Stimulated activated CD8-positive, alpha-beta memory T cell treated with anti-CD3 and anti-CD28 coated beads, Interleukin-12 subunit alpha, Interleukin-12 subunit beta, amount 100 ng/mL, for 24 hours (primary cell): ENCODE results near the gene TRPM3.

Source experiments
- DNase-seq: peaks from one replicate; pipeline ENCODE4 v3.0.0-alpha.2; 2020; ENCODE audit errors: extremely low read depth

The TRPM3 gene

DNA sequence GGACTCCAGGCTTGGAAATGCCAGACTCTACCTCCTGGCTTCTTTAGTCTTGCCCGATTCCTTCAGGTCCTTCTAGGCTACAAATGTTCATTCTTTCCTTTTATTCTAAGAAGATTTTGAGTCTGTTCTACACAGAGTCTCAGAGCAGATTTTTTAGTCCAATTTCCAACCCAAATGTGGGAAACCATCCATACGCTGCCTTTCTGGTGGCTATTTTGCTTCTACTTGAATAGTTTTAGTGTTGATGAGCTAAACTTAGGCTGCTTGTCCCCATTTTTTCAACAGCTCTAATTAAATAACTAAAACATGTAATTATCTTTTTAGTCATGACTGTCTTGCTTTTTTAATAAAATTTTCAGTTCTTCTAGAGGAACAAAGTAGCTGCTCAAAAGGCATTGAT, 594.5 kb downstream of the TRPM3 start:
- DNase-seq: no peak

DNA sequence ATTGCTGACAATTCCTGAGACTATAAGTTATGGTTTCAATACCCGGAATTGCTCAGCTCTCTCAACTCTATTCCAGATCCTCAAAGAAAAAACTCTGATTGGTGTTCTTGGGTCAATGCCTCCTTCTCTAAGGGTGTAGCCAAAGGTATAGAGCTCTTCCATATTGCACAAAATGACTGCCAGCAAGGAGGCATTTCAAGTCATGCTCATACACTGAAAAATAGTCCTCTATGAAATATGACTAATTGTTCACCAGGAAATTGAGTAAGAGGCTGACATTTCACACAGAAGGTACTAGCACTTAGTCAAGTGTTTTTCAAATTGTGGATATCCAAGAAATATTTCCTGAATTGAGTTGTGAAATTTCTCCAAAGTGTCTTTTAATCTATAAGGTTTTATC, 595.9 kb downstream of the TRPM3 start:
- no peak for DNase-seq

DNA sequence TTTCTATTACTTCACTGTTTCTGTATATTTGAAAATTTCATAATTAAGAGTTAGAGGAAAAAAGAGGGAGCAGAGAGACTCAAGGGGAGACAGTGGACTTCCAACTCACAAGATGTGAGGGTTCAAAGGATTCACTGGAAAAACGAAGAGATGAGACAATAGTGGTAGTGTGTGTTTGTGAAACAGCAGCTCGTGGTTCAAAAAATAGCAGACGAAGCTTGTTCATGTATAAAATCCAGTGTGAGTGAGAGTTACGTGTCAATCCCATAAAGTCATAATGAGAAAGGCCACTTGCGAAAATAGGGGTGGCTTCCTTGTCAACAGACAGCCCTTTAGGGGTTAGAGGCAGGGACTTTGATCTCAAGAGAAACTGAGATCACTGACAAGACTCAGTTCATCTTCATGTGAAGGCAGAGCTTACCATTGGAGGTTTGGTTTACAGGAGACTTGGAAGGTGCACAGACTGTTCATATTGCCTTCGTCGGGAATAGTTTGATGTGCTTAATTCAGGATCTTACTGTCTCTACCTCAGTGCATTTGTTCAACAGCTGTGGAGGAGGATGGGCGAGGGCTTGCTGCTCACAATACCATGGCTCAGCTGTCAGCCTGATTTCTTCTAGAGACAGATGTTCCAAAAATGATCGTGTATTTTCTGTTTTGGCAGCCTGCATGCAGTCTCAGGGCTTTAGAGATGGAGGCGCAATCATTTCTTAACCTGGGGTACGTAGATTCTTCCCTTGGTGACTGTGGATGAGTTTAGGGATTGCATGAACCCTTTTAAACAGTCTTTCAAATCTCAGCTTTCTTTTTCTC, 601.3 kb downstream of the TRPM3 start:
- no peak for DNase-seq

DNA sequence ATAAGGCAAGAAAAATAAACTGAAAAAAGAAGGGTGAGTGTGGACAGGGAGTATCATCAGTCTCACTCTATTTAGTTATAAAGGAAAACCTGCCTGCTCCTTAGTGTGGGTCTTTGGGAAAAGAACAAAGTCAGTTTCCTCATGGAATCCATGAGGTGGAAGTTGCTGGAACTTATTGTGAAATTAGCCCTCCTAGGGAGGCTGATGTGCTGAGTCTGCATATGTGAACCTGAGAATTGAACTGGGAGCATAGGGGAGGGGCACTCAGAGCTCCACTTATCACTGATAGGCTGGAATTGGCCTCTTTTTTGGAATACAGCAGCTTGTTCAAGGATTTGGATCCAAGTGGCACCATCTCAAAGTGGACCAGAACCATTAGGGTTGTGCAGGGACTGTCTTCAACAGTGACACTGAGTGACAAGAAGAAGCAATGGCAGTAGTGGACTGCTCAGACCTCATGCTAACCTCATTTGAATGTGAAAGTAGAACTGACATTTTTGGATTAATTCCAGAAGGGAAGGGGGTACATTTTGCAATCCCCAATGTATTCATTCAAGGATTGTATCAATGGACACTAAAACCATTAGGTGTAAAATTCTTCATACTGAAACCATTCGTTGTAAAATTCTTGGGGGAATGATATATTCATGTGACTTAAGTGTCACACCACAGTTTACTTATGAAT, 603.4 kb downstream of the TRPM3 start:
- no peak for DNase-seq

DNA sequence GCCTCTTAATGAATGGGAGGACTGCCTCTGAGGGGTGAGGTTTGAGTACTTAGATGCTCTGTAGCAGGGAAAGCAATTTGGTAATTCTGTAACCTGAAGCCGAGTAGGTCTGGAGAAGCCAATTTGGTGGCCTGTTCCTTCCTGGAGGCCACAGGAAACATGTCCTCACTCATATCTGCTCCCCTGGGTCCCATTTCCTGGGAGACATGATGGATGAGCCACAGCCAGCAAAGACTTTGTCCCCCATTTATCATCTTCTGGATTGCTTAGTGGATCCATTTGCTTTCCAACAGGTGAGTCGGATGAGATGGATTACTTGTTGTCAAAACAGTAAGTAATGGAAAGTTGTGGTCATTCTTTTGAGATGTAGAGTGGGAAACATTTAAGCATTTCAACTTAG, 607.1 kb downstream of the TRPM3 start:
- no peak for DNase-seq

DNA sequence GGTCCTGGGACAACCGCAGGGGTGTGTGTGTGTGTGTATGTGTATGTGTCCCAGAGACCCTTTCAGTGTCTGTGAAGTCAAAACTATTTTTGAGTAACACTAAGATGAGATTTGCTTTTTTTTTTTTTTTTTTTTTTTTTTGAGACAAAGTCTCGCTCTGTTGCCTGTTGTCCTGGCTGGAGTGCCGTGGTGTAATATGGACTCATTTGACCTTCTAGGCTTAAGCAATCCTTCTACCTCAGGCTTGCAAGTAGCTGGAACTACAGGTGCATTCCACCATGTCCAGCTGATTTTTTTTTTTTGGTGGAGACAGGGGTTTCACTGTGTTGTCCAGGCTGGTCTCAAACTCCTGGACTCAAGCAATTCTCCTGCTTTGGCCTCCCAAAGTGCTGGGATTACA, 609.6 kb downstream of the TRPM3 start:
- DNase-seq: no peak

DNA sequence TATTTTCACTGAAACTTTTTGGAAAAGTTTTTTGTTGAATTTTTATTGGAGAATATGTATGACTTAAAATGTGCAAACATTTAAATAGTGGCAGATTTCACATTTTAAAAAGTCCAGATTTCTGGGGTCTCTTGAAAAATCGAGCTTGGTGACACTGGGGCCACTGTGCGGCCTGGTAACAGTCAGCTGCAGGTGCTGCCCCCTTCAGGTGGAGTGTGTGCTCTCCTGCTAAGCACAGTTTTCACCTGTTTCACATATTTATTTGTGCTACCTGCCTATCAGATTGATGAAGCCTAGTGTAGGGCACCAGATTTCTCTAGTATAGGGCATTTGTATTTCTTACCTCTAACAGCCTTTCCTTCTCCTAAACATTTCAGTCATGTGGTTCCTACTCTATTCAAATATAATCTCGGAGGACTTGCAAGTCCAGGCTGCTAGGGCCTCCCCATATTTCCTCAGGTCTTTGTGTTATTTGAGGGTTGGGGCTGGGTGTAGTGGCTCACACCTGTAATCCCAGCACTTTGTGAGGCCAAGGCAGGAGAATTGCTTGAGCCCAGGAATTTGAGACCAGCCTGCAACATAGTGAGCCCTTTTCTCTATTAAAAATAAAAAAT, 611.2 kb downstream of the TRPM3 start:
- no peak for DNase-seq

DNA sequence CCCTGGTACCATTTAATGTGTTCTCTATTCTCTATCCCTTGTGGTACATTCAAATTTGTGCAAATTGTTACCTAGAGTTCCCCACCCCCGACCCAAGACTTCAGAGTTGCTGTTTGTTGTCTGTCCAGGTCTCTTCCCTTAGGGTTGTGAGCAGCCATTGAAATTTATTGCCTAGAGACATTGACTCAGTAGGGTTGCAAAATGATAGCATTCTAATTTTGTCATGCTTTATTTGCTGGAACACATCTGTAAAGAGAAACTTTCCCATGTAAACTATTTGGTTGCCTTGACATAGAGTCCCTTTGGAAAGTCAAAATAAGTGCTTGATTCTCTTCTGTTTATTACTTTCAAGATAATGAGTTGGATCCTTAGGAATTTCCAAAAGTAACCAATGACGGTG, 615.3 kb downstream of the TRPM3 start:
- DNase-seq: no peak

DNA sequence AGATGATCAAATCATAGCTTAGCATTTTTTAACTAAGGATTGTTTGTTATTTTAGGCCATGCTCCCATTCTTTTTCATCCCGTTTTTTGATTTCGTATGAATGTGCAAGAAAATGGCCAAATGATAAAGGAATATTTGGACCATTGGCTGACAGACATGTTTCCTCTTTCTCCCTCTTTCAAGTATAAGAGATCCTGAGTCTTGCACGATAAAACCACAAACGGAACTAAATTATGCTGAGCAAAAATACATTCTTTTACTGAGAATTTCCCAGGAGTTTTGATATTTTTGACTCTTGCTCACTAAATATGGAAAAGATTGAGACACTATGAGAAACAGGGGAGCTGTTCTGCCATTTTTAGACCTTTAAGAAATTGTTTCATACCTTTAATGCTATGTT, 616.6 kb downstream of the TRPM3 start:
- DNase-seq: no peak

DNA sequence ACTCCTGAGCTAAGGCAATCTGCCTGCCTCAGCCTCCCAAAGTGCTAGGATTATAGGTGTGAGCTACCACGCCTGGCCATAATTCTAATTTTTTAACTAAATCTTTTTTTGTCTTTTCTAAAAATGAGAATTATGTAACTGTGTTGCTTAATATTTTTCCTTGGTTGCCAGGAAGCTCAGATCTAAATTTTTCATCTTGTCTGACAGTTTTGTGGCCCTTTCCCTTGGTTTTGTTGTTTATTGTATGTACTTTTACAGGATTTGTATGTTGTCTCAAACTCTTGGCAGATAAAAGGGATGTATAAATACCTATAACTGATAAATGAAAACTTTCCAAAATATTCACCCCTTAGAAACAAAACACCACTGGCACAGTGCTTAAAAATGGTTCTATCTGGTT, 618.7 kb downstream of the TRPM3 start:
- DNase-seq: no peak

DNA sequence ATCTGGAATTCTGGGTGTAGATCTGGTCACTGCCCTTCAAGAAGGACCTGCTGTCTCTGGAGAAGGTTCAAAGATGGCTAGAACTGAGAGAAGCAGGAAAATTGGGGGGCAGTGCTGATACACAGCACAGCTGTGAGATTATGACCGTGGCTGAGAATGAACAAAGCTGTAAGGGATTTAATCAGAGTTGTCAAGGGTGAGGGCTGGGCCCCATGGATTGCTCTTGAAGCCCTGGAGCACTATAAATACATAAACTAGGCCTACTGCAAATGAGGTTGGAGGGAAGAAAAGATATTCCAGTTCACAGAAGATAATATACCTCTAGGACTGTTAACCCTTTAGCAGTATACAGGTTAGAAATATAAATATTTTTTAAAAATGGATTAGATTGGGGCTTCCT, 620.6 kb downstream of the TRPM3 start:
- no peak for DNase-seq

DNA sequence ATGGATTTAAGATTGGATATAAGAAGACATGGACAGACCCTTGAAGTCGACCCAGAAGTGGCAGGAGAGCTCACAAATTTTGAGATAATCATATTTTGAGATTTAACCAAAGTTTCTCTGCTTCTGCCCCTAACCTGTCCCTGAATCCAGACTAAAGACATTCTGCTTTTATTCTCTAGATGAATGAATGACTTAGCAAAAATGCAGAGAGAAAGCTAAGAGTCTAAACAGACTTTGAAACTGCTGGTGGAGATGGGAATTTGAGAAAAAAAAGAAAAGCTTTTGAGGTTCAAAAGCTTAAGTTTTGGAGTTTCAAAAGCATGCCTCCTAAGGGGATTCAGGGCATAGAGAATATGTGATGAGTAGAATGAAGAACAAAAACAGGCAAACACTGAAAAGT, 621.8 kb downstream of the TRPM3 start:
- DNase-seq: no peak

DNA sequence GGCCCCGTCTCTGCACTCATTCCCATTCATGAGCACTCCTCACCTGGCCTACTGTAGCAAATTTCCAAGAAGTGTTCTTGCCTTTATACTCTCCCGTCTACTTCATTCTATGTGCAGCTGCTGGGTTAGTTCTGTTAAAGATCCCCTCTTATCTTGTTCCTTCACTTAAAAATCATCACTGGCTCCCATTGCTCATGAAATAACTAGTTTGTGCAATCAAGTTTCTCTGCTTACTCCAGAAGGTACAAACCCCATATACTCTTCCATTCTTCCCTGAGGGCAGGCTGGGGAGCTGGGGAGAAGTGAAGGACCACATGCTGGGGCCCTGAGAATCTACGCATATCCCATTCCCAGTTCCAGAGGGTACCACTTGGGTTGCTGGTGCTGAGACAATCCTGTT, 622.6 kb downstream of the TRPM3 start:
- DNase-seq: no peak

DNA sequence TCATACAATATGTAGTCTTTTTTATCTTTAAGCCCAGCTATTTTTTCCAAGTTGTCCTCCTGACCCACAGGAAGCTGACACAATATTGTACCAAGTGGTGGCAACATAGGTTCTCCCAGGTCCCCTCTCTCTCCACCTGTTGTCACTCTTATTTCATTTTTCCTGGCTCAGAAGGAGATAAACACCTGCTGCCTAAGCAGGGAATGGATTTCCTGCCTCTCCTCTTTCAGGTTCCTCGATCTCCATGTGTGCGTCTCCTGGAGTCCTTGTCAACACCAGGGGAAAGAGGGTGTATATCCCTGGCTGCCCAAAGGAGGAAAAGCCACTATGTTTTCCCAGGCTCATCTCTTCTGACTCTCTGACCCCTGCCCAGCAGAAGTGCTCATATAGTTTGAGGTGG, 625.2 kb downstream of the TRPM3 start:
- DNase-seq: no peak

DNA sequence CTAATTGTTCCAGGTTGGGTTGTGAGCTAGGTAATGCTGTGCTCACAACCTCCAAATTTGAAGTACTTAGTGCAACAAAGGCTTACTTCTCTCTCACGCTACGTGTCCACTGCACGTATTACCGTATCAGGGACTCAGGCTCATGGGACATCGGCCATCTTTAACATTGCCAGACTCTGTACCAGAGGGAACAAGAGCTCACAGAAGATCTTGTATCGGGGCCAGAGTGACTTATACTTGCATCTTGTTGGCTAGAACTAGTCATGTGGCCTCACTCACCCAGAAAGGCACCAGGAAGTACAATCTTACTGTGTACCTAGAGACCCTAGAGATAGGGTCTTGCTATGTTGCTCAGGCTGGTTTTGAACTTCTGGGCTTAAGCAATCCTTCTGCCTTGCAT, 625.9 kb downstream of the TRPM3 start:
- DNase-seq: no peak

DNA sequence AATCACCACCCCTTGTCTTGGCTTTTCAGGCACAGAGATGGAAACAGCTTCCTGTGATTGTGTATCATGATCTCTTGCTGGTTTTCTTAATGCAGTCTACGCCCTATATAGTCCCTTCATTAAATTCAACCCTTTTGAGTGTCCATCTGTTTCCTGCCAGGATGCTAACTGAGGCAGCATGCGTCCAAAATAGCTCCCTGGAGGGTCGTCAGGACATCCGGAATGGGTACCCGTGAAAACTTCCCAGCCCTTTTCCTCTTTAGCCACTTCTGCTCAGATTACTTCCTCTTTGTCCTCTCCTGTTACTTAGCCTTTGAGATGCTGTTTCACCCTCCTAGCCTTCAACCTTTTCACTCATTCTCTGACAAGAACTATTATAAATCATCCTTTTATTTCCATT, 627.2 kb downstream of the TRPM3 start:
- no peak for DNase-seq

DNA sequence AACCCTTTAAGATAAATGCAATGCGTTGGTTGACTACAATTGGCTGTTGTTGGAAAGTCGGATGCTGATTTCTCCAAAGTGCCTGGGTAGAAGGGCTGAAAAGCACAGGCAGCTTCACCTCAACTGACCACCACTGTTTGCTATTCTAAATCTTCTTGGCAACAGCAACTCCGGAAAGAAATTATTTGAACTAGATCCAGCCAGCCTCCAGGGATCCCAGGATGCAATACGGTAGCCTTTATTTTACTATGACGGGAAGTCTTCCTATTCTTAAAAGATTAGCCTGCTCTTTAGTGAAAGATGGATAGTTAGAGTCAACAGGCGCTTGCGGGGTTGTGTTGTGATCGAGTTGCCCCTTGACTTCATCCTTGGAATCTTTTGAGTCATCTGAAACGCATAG, 628.4 kb downstream of the TRPM3 start:
- DNase-seq: no peak

DNA sequence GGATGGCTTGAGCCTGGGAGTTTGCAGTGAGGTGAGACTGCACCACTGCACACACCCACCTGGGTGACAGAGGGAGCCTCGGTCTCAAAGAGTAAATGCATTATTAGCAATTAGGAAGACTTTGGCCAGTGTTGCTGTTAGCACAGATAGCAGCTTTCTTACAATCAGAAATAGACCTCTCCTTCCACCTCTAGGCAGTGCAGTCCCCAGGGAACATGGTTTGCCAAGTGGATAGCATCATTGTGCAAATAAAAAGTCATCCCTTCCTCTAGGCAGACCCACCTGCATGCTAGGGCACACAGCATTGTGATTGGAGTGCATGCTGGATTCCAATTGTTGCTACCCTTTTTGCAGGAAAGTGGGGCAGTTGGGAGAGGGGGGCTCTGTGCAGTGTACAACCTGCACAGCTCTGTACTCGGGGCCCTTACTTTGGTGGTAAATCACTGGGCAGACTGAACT, 629.1 kb downstream of the TRPM3 start:
- DNase-seq: no peak

DNA sequence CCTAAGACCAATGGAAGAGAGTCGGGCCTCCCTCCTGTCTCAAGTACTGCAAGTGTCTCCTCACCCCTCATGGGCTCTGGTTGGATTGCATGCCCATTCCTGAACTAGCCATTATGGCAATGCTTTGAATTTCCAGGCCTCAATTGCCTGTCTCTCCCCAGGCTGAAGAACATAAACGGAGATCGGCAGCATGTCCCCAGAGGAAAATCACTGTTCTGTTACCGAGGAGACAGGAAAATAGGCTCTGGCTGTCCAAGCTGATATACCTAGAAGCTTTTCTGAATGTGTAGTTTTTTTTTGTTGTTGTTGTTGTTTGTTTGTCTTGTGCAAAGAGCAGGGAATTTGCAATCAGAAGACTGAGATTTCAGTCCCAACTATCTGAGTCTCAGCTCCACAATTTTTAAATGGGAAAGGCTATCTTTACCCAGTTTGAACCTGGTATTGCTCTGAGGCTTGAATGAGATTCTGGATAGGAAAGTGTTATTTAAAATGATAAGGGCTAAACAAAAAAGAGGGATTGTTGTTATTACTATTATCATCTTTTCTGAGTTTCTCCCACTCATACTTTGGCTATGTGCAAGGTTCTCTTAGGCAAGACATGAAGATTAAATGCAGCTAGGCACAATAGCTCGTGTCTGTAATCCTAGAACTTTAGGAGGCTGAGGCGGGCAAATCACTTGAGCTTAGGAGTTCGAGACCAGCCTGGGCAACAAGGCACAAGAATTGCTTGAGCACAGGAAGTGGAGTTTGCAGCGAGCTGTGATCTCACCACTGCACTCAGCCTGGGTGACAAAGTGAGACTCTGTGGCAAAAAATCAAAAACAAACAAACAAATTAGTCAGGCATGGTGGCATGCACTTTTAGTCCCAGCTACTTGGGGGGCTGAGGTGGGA, 629.7 kb downstream of the TRPM3 start:
- DNase-seq: no peak

DNA sequence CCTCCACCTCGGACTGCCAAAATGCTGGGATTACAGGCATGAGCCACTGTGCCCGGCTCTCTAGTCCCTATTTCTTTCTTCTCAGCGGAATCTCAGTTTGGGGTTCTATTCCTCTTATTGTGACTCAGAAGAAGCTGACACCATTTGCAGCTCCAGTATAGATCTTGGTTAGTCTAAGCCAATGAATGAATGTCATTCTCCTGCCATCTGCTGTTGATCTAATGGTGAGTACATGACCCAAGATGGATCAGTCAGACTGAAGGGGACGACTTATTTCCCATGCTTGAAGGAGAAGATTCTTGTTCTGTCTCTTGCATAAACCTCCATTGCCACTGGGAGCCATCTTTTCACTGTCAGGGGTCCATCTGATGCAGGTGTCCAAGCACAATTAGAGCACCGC, 630.9 kb downstream of the TRPM3 start:
- DNase-seq: no peak

DNA sequence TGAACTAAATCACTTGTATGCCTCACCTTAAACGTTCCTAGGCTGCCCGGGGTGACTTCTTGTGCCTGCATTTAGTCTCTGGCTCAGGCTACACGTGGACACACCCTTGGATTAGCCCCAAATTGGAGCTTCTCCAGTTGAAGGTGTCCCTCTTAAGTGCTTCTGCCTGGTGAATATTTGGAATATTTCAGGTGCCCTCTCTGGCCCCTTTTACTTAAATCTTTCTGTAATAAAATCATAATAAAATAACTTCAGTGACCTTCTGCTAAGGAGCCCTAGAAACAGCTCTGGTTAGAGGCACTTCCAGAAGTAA, 632.7 kb downstream of the TRPM3 start:
- DNase-seq: no peak

DNA sequence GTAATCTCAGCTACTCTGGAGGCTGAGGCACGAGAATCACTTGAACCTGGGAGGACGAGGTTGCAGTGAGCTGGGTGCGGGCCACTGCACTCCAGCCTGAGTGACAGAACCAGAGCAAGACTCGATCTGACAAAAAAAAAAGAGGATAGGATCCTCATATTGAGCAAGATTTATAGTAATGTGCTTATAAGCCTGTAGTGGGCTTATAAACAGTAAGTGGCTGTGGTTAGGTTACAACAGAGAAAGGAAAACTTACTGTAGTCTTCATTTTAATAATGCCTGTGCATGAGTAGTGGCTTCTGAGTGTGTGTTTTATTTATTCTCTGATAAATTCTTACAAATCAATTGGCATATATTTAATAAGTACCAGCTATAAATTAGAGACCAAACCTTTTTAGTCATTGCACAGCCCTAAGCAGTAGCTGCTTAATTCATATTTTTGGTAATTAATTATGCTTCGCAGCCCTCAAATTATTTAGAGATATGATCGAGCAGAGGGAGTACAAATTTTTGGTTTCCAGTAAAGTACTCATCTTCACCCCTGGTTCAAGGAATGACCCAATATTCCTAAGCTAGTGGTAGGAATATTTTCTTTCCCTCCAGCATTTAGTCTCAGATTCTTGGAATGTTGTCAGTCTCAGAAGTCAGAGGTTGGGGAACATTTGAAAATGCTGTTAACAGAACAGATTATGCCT, 633.2 kb downstream of the TRPM3 start:
- no peak for DNase-seq
